Daoy (cell line): ENCODE results near the gene KRT73. TPM values are rescaled to one million over a fixed set of nuclear protein-coding genes. Genes with fewer than 3 reads are reported as not detected.

Experiments
- DNase-seq: peaks from one replicate; pipeline ENCODE4 v3.0.0-alpha.2; 2015; ENCODE audit warnings: low read depth
- total RNA-seq: library from RNA; depleted of rRNA; stranded (reverse); fragments of >200 nt; shearing (Covaris generic); gene quantifications from 2 replicates; pipeline ENCODE4 v1.2.3, GENCODE V29; 2014

The KRT73 gene
- total RNA-seq, 1 experiment from 2014 or later = not detected

GRCh38 chr12:52618866-52619265 is 507 bp upstream of the KRT73 start:
- DNase-seq = no peak

- no peak for DNase-seq
These were observed 965 bp downstream of the KRT73 start for GRCh38 chr12:52617403-52617785.

- DNase-seq = no peak
These were observed 1.5 kb downstream of the KRT73 start for GRCh38 chr12:52616680-52617402.

GRCh38 chr12:52615912-52616311 is 2.4 kb downstream of the KRT73 start:
- no peak for DNase-seq

GRCh38 chr12:52615208-52615868 is 3.0 kb downstream of the KRT73 start:
- DNase-seq = peak; percentile 21

GRCh38 chr12:52614381-52615207 is 3.8 kb downstream of the KRT73 start:
- DNase-seq = no peak

GRCh38 chr12:52613384-52614030 is 4.9 kb downstream of the KRT73 start:
- DNase-seq = no peak

- no peak for DNase-seq
These were observed 5.7 kb downstream of the KRT73 start for GRCh38 chr12:52612431-52613383.

- DNase-seq = no peak
These were observed 7.3 kb downstream of the KRT73 start for GRCh38 chr12:52611080-52611468.

GRCh38 chr12:52608826-52609630 is 9.3 kb downstream of the KRT73 start:
- DNase-seq = no peak

- no peak for DNase-seq
These were observed 10.2 kb downstream of the KRT73 start for GRCh38 chr12:52608161-52608560.

GRCh38 chr12:52607314-52607713 is 11.0 kb downstream of the KRT73 start:
- DNase-seq = no peak

GRCh38 chr12:52606581-52607218 is 11.7 kb downstream of the KRT73 start:
- DNase-seq = no peak

- DNase-seq = no peak
These were observed 12.3 kb downstream of the KRT73 start for GRCh38 chr12:52606096-52606495.

- no peak for DNase-seq
These were observed 12.8 kb downstream of the KRT73 start for GRCh38 chr12:52605542-52605941.

GRCh38 chr12:52604859-52605258 is 13.5 kb downstream of the KRT73 start:
- no peak for DNase-seq

GRCh38 chr12:52603314-52603713 is 15.0 kb downstream of the KRT73 start:
- DNase-seq = no peak

- no peak for DNase-seq
These were observed 15.8 kb downstream of the KRT73 start for GRCh38 chr12:52602552-52602951.

GRCh38 chr12:52601671-52602070 is 16.7 kb downstream of the KRT73 start:
- no peak for DNase-seq
